Liver (tissue), 9 donors: ENCODE measurements around the gene KCNK3. TPM values are rescaled to one million over a fixed set of nuclear protein-coding genes. Genes with fewer than 3 reads are reported as not detected.

Experiments
- DNase-seq: peaks from one replicate; pipeline ENCODE4 v3.0.0-alpha.2; 2017; ENCODE audit warnings: low spot score
- H3K27ac ChIP-seq, 2 donors: one replicate each; pipeline ENCODE4 v1.7.0; 2013; ENCODE audit warnings: inconsistent platforms in 2 of 2, low read length in 2 of 2, control low read depth in 1 of 2, low read depth in 1 of 2, mild to moderate bottlenecking in 1 of 2
- H3K27me3 ChIP-seq, 4 donors: one replicate each; pipeline versions ENCODE4 v1.6.1 to v1.7.0; 2013; ENCODE audit warnings: low read length in 3 of 4, inconsistent platforms in 1 of 4, mild to moderate bottlenecking in 1 of 4, moderate library complexity in 1 of 4; ENCODE audit not compliant: control insufficient read depth in 4 of 4, insufficient read depth in 4 of 4
- H3K36me3 ChIP-seq, 4 donors: one replicate each; pipeline versions ENCODE4 v1.6.1 to v1.7.0; 2013; ENCODE audit warnings: low read length in 3 of 4, mild to moderate bottlenecking in 3 of 4, low read depth in 1 of 4, moderate library complexity in 1 of 4; ENCODE audit not compliant: control insufficient read depth in 4 of 4, insufficient read depth in 3 of 4
- H3K4me1 ChIP-seq, 4 donors: one replicate each; pipeline versions ENCODE4 v1.6.1 to v1.7.0; 2013; ENCODE audit warnings: low read length in 3 of 4, mild to moderate bottlenecking in 3 of 4, moderate library complexity in 1 of 4; ENCODE audit not compliant: control insufficient read depth in 4 of 4, insufficient read depth in 4 of 4
- H3K4me3 ChIP-seq, 3 donors: one replicate each; pipeline versions ENCODE4 v1.6.1 to v1.7.0; 2013; ENCODE audit warnings: low read length in 3 of 3, control low read depth in 1 of 3, low read depth in 1 of 3, mild to moderate bottlenecking in 1 of 3
- H3K9ac ChIP-seq, 2 donors: one replicate each; pipeline ENCODE4 v1.7.0; 2013; ENCODE audit warnings: low read length in 2 of 2, mild to moderate bottlenecking in 2 of 2, moderate library complexity in 2 of 2, control low read depth in 1 of 2, low read depth in 1 of 2
- H3K9me3 ChIP-seq, 4 donors: one replicate each; pipeline versions ENCODE4 v1.6.1 to v1.7.0; 2013; ENCODE audit warnings: low read length in 3 of 4; ENCODE audit not compliant: control insufficient read depth in 4 of 4
- EGR1 ChIP-seq, 2 donors: IDR thresholded peaks; 2 replicates each; pipeline ENCODE4 v1.6.1; 2016 to 2018; ENCODE audit warnings: antibody characterized with exemption in 2 of 2, low read depth in 2 of 2
- FOXA1 ChIP-seq: IDR thresholded peaks from 2 replicates; pipeline ENCODE4 v1.6.1; 2016; ENCODE audit warnings: antibody characterized with exemption
- FOXA2 ChIP-seq: IDR thresholded peaks from 2 replicates; pipeline ENCODE4 v1.6.1; 2016; ENCODE audit warnings: antibody characterized with exemption
- GABPA ChIP-seq, 2 donors: IDR thresholded peaks in 1 of 2; conservative IDR thresholded peaks in 1 of 2; 2 replicates each; pipeline ENCODE4 v1.6.1; 2016; ENCODE audit warnings: antibody characterized with exemption in 2 of 2, mild to moderate bottlenecking in 1 of 2, moderate library complexity in 1 of 2
- HNF4A ChIP-seq, 2 donors: conservative IDR thresholded peaks; 2 replicates each; pipeline ENCODE4 v1.6.1; 2016; ENCODE audit warnings: antibody characterized with exemption in 2 of 2, mild to moderate bottlenecking in 2 of 2
- HNF4G ChIP-seq: IDR thresholded peaks from 2 replicates; pipeline ENCODE4 v1.6.1; 2016; ENCODE audit warnings: antibody characterized with exemption
- JUND ChIP-seq, 2 donors: IDR thresholded peaks; 2 replicates each; pipeline ENCODE4 v1.6.1; 2016; ENCODE audit warnings: antibody characterized with exemption in 2 of 2
- NR2F2 ChIP-seq: IDR thresholded peaks from 2 replicates; pipeline ENCODE4 v1.6.1; 2016; ENCODE audit warnings: antibody characterized with exemption
- RAD21 ChIP-seq, 2 donors: IDR thresholded peaks; 2 replicates each; pipeline ENCODE4 v1.6.1; 2016; ENCODE audit warnings: antibody characterized with exemption in 2 of 2, mild to moderate bottlenecking in 2 of 2
- RXRA ChIP-seq, 2 donors: IDR thresholded peaks; 2 replicates each; pipeline ENCODE4 v1.6.1; 2017 to 2018; ENCODE audit warnings: antibody characterized with exemption in 2 of 2, mild to moderate bottlenecking in 1 of 2
- SP1 ChIP-seq: IDR thresholded peaks from 2 replicates; pipeline ENCODE4 v1.6.1; 2018; ENCODE audit warnings: antibody characterized with exemption, mild to moderate bottlenecking
- TAF1 ChIP-seq: conservative IDR thresholded peaks from 2 replicates; pipeline ENCODE4 v1.6.1; 2016; ENCODE audit warnings: antibody characterized with exemption, mild to moderate bottlenecking
- YY1 ChIP-seq: IDR thresholded peaks from 2 replicates; pipeline ENCODE4 v1.6.1; 2016; ENCODE audit warnings: antibody characterized with exemption, mild to moderate bottlenecking
- WGBS: extraction: QIAGEN DNeasy Blood & Tissue Kit; methylation state at CpG from one replicate; pipeline ENCODE4 v1.1.7; 2013; 5-methylcytosine and 5-hydroxymethylcytosine counted together
- polyA plus RNA-seq, 2 donors: library from polyadenylated mRNA; stranded (reverse) in 1 of 2; unstranded in 1 of 2; fragments of 200-250 nt in 1 of 2; fragments of >200 nt in 1 of 2; fragmentation: Nextera tagmentation in 1 of 2; extraction: Ambion mirVana in 1 of 2; gene quantifications; one replicate each; pipeline versions ENCODE4 v1.2.1 to v1.2.3, GENCODE V29; 2013 to 2015
- total RNA-seq, 2 donors: library from RNA; depleted of rRNA; stranded (reverse); fragments of >200 nt; gene quantifications; one replicate each; pipeline ENCODE4 v1.2.3, GENCODE V29; 2014
- TF ChIP-seq, protein P1 (sequence below): fragments of 150-350 bp; IDR thresholded peaks from 2 replicates; pipeline ENCODE4 v1.5.1; 2017; ENCODE audit warnings: improper control_type of control experiment, low read depth, low read length; ENCODE audit not compliant: missing input control
- TF ChIP-seq, protein P2 (sequence below): IDR thresholded peaks from 2 replicates; pipeline ENCODE4 v1.6.1; 2016; ENCODE audit warnings: antibody characterized with exemption
- TF ChIP-seq, protein P3 (sequence below): IDR thresholded peaks from 2 replicates; pipeline ENCODE4 v1.6.1; 2016; ENCODE audit warnings: antibody characterized with exemption
- TF ChIP-seq, protein P4 (sequence below): IDR thresholded peaks from 2 replicates; pipeline ENCODE4 v1.6.1; 2016; ENCODE audit warnings: antibody characterized with exemption
- TF ChIP-seq, protein P5 (sequence below): IDR thresholded peaks from 2 replicates; pipeline ENCODE4 v1.6.1; 2016; ENCODE audit warnings: antibody characterized with exemption, mild to moderate bottlenecking
- donor health status: healthy.
- donor health status: healthy.
- donor health status: healthy.
- donor health status: healthy.
- donor health status: healthy.

The KCNK3 gene
- total and polyA plus RNA-seq, 4 donors, result 0.78 to 6.6 (median 2.6) TPM; not detected in 1

DNA sequence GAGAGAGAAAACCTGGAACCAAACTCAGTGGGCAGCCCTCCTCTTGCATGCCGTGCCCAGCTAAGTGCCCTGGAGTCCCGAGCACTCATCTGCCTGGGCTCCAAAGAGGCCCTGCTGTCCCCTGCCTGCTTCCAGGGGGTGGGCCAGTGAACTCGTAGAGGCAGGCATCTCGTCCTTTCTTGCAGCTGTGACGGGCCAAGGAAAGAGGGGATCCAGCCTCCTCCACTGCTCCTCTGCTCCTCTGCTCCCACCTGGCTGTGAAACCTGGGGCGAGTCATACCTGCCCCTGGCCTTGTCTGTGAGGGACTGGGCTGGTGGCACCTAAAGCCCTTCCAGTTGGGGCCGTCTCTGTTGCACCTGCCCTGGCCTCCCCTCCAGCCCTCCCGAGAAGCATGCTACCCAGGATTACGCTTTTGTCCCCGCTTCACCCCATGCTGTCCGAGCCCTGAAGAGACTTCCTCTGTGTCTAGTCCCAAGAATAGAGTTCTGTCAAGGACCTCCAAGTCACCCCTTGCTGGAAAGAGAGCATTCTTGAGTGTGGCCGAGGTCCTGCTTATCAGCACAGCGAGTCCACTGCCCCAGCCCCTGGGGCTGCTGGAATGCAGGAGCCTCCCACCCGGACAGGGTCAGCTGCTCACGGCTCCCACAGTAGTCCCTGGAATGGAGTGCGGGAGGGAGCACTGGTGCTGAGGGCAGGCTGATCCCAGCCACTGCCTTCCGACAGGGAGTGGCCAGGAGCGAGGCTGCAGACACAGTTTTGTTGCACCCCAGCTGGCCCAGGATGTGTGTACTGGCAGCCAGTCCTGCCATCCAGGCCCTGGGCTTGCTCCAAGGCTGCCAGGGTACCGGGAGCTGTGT, 14.3 kb downstream of the KCNK3 start:
- Histone ChIP-seq H3K9ac (no peak overlapping the region), H3K36me3 (no peaks in the 10 kb centered on the region), H3K4me1 (no peaks in the 10 kb centered on the region), H3K4me3 (no peak overlapping the region), H3K9me3 (no peaks in the 10 kb centered on the region), H3K27ac (no peak overlapping the region), H3K27me3 (peaks cover 0 to 5% (median 0%) of the 10 kb centered on the region in 4 donors)
- peak; percentile 54 for TF ChIP-seq SP1
- TF ChIP-seq HNF4G, result no peak
- TF ChIP-seq, protein P1, sequence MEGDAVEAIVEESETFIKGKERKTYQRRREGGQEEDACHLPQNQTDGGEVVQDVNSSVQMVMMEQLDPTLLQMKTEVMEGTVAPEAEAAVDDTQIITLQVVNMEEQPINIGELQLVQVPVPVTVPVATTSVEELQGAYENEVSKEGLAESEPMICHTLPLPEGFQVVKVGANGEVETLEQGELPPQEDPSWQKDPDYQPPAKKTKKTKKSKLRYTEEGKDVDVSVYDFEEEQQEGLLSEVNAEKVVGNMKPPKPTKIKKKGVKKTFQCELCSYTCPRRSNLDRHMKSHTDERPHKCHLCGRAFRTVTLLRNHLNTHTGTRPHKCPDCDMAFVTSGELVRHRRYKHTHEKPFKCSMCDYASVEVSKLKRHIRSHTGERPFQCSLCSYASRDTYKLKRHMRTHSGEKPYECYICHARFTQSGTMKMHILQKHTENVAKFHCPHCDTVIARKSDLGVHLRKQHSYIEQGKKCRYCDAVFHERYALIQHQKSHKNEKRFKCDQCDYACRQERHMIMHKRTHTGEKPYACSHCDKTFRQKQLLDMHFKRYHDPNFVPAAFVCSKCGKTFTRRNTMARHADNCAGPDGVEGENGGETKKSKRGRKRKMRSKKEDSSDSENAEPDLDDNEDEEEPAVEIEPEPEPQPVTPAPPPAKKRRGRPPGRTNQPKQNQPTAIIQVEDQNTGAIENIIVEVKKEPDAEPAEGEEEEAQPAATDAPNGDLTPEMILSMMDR, result no peak
- no peak for TF ChIP-seq EGR1 (IDR thresholded peaks at IDR 0.05; ENCODE audit: low read depth in 2 of 2)
- peak; percentile 94 for TF ChIP-seq NR2F2
- TF ChIP-seq, protein P2, sequence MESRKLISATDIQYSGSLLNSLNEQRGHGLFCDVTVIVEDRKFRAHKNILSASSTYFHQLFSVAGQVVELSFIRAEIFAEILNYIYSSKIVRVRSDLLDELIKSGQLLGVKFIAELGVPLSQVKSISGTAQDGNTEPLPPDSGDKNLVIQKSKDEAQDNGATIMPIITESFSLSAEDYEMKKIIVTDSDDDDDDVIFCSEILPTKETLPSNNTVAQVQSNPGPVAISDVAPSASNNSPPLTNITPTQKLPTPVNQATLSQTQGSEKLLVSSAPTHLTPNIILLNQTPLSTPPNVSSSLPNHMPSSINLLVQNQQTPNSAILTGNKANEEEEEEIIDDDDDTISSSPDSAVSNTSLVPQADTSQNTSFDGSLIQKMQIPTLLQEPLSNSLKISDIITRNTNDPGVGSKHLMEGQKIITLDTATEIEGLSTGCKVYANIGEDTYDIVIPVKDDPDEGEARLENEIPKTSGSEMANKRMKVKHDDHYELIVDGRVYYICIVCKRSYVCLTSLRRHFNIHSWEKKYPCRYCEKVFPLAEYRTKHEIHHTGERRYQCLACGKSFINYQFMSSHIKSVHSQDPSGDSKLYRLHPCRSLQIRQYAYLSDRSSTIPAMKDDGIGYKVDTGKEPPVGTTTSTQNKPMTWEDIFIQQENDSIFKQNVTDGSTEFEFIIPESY, result no peak
- no peak for TF ChIP-seq JUND (IDR thresholded peaks at IDR 0.05)
- TF ChIP-seq FOXA2, result no peak
- TF ChIP-seq, protein P3, sequence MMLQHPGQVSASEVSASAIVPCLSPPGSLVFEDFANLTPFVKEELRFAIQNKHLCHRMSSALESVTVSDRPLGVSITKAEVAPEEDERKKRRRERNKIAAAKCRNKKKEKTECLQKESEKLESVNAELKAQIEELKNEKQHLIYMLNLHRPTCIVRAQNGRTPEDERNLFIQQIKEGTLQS, result no peak
- no peak for TF ChIP-seq TAF1
- TF ChIP-seq, protein P4, sequence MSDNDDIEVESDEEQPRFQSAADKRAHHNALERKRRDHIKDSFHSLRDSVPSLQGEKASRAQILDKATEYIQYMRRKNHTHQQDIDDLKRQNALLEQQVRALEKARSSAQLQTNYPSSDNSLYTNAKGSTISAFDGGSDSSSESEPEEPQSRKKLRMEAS, result no peak
- TF ChIP-seq HNF4A (conservative IDR thresholded peaks at IDR 0.05), result no peak
- TF ChIP-seq, protein P5, sequence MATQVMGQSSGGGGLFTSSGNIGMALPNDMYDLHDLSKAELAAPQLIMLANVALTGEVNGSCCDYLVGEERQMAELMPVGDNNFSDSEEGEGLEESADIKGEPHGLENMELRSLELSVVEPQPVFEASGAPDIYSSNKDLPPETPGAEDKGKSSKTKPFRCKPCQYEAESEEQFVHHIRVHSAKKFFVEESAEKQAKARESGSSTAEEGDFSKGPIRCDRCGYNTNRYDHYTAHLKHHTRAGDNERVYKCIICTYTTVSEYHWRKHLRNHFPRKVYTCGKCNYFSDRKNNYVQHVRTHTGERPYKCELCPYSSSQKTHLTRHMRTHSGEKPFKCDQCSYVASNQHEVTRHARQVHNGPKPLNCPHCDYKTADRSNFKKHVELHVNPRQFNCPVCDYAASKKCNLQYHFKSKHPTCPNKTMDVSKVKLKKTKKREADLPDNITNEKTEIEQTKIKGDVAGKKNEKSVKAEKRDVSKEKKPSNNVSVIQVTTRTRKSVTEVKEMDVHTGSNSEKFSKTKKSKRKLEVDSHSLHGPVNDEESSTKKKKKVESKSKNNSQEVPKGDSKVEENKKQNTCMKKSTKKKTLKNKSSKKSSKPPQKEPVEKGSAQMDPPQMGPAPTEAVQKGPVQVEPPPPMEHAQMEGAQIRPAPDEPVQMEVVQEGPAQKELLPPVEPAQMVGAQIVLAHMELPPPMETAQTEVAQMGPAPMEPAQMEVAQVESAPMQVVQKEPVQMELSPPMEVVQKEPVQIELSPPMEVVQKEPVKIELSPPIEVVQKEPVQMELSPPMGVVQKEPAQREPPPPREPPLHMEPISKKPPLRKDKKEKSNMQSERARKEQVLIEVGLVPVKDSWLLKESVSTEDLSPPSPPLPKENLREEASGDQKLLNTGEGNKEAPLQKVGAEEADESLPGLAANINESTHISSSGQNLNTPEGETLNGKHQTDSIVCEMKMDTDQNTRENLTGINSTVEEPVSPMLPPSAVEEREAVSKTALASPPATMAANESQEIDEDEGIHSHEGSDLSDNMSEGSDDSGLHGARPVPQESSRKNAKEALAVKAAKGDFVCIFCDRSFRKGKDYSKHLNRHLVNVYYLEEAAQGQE, result peak; percentile 22
- TF ChIP-seq RXRA (IDR thresholded peaks at IDR 0.05), result peak; percentile 83 to 84
- TF ChIP-seq FOXA1, result no peak
- TF ChIP-seq GABPA (IDR thresholded peaks at IDR 0.05 in 1 of 2, conservative IDR thresholded peaks at IDR 0.05 in 1 of 2), result no peak
- no peak for TF ChIP-seq YY1
- peak in 1 of 2 donors; percentile 25 for TF ChIP-seq RAD21 (IDR thresholded peaks at IDR 0.05)
- DNase-seq, result no peak
- WGBS, result 69% methylated on average over 19 of the region's 19 CpGs
